SK-N-SH (cell line): Measurements from ENCODE around the gene DICER1. TPM values are rescaled to one million over a fixed set of nuclear protein-coding genes. Genes with fewer than 3 reads are reported as not detected.

Experiments
- CTCF ChIA-PET: fragments of 300-600, 350-600 bp; formaldehyde crosslinking; extraction: SDS; loops from one replicate; lab custom pipeline; 2021; lab: Yijun Ruan, JAX
- POLR2A ChIA-PET: fragments of 350-600 bp; sonication (Branson Sonifier 250); formaldehyde crosslinking; extraction: SDS; loops from one replicate; lab custom pipeline; 2020; ENCODE audit warnings: antibody characterized with exemption, inconsistent platforms; lab: Yijun Ruan, JAX
- DNase-seq: peaks from one replicate; pipeline ENCODE4 v3.0.0; 2012
- H2AFZ ChIP-seq: fragments of 200-600 bp; sonication (generic); 2 replicates; pipeline ENCODE4 v1.8.1; 2016; ENCODE audit warnings: antibody characterized with exemption, mild to moderate bottlenecking, low read depth
- H3F3A ChIP-seq: fragments of 200-600 bp; sonication (generic); replicated peaks from 2 replicates; pipeline ENCODE3; 2016; ENCODE audit warnings: antibody characterized with exemption, mild to moderate bottlenecking; ENCODE audit not compliant: insufficient read depth
- H3K27ac ChIP-seq, 2 experiments: fragments of 200-500 bp in 1 of 2; fragments of 200-600 bp in 1 of 2; sonication (Bioruptor generic) in 1 of 2; sonication (generic), shearing (Covaris generic) in 1 of 2; 2 replicates each; pipeline versions ENCODE4 v1.5.1 to v1.6.1; 2014 to 2016; ENCODE audit warnings: low read depth in 2 of 2, inconsistent platforms in 1 of 2, low read length in 1 of 2, mild to moderate bottlenecking in 1 of 2, mixed read lengths in 1 of 2
- H3K27me3 ChIP-seq: fragments of 200-600 bp; sonication (generic), shearing (Covaris generic); 2 replicates; pipeline ENCODE4 v1.6.1; 2016; ENCODE audit warnings: mixed run types; ENCODE audit not compliant: insufficient read depth
- H3K36me3 ChIP-seq, 2 experiments: fragments of 200-500 bp in 1 of 2; fragments of 200-600 bp in 1 of 2; sonication (Bioruptor generic) in 1 of 2; sonication (generic) in 1 of 2; replicated peaks in 1 of 2; 2 replicates each; pipeline versions ENCODE3 to v1.5.1; 2014 to 2016; ENCODE audit warnings: low read length in 1 of 2, mild to moderate bottlenecking in 1 of 2; ENCODE audit not compliant: insufficient read depth in 2 of 2, control insufficient read depth in 1 of 2
- H3K4me1 ChIP-seq, 2 experiments: fragments of 200-500 bp in 1 of 2; fragments of 200-600 bp in 1 of 2; sonication (Bioruptor generic) in 1 of 2; sonication (generic), shearing (Covaris generic) in 1 of 2; 2 replicates each; pipeline versions ENCODE4 v1.5.1 to v1.6.1; 2014 to 2016; ENCODE audit warnings: low read depth in 1 of 2, low read length in 1 of 2, mixed run types in 1 of 2; ENCODE audit not compliant: insufficient read depth in 2 of 2, control insufficient read depth in 1 of 2
- H3K4me2 ChIP-seq: fragments of 200-600 bp; sonication (generic), shearing (Covaris generic); 2 replicates; pipeline ENCODE4 v1.6.1; 2017; ENCODE audit warnings: mixed run types
- H3K4me3 ChIP-seq, 2 experiments: fragments of 200-500 bp in 1 of 2; fragments of 200-600 bp in 1 of 2; sonication (Bioruptor generic) in 1 of 2; sonication (generic), shearing (Covaris generic) in 1 of 2; 2 replicates each; pipeline versions ENCODE4 v1.5.1 to v1.8.1; 2014 to 2016; ENCODE audit warnings: low read depth in 2 of 2, inconsistent platforms in 1 of 2, low read length in 1 of 2, mild to moderate bottlenecking in 1 of 2, mixed read lengths in 1 of 2, moderate library complexity in 1 of 2
- H3K79me2 ChIP-seq: fragments of 200-600 bp; sonication (generic); 2 replicates; pipeline ENCODE4 v1.8.1; 2017; ENCODE audit warnings: mild to moderate bottlenecking; ENCODE audit not compliant: insufficient read depth
- H3K9ac ChIP-seq: fragments of 200-600 bp; sonication (generic); 2 replicates; pipeline ENCODE4 v1.6.1; 2017; ENCODE audit warnings: mixed run types
- H3K9me2 ChIP-seq: fragments of 200-600 bp; sonication (generic); 2 replicates; pipeline ENCODE4 v1.6.1; 2017; ENCODE audit warnings: mixed run types
- H3K9me3 ChIP-seq: fragments of 200-600 bp; sonication (generic); 2 replicates; pipeline ENCODE4 v1.6.1; 2017; ENCODE audit warnings: mixed run types, mild to moderate bottlenecking, moderate library complexity
- H4K20me1 ChIP-seq: fragments of 200-600 bp; sonication (generic); 2 replicates; pipeline ENCODE4 v1.6.1; 2017; ENCODE audit warnings: mild to moderate bottlenecking, mixed run types; ENCODE audit not compliant: insufficient read depth
- CHD2 ChIP-seq: fragments of 150-350 bp; IDR thresholded peaks from 2 replicates; pipeline ENCODE4 v1.6.1; 2018; ENCODE audit warnings: low read length; ENCODE audit not compliant: partially characterized antibody
- CTCF ChIP-seq: fragments of 200-600 bp; sonication (generic); IDR thresholded peaks from 2 replicates; pipeline ENCODE4 v1.6.1; 2017; ENCODE audit warnings: antibody characterized with exemption, mild to moderate bottlenecking, moderate library complexity
- EP300 ChIP-seq, 2 experiments: IDR thresholded peaks; 2 replicates each; pipeline versions ENCODE4 v1.4.0 to v1.6.1; 2012; ENCODE audit warnings: borderline replicate concordance in 1 of 2, low read depth in 1 of 2, low read length in 1 of 2
- FOXM1 ChIP-seq: IDR thresholded peaks from 2 replicates; pipeline ENCODE4 v1.4.0; 2012; ENCODE audit warnings: low read depth, mild to moderate bottlenecking
- GATA2 ChIP-seq: sonication (generic); formaldehyde crosslinking; IDR thresholded peaks from 2 replicates; pipeline ENCODE4 v1.5.0; 2020; ENCODE audit warnings: mild to moderate bottlenecking, missing genetic modification reagents
- IRF3 ChIP-seq: fragments of 150-350 bp; IDR thresholded peaks from 2 replicates; pipeline ENCODE4 v1.6.1; 2016; ENCODE audit warnings: mild to moderate bottlenecking, low read depth, low read length
- MAX ChIP-seq: IDR thresholded peaks from 2 replicates; pipeline ENCODE4 v1.4.0; 2012; ENCODE audit warnings: low read depth
- MXI1 ChIP-seq: IDR thresholded peaks from 2 replicates; pipeline ENCODE4 v1.6.1; 2012; ENCODE audit warnings: mild to moderate bottlenecking, low read depth, low read length, improper control_type of control experiment
- POLR2AphosphoS5 ChIP-seq: IDR thresholded peaks from 2 replicates; pipeline ENCODE4 v1.6.1; 2012; ENCODE audit warnings: low read depth, low read length
- REST ChIP-seq: IDR thresholded peaks from 2 replicates; pipeline ENCODE4 v1.6.1; 2012; ENCODE audit warnings: mild to moderate bottlenecking, low read depth, low read length, moderate library complexity
- RFX5 ChIP-seq: IDR thresholded peaks from 2 replicates; pipeline ENCODE4 v1.6.1; 2012; ENCODE audit warnings: mild to moderate bottlenecking, improper control_type of control experiment, low read length
- TAF1 ChIP-seq: IDR thresholded peaks from 2 replicates; pipeline ENCODE4 v1.6.1; 2012; ENCODE audit warnings: low read depth, mild to moderate bottlenecking, low read length, moderate library complexity, borderline replicate concordance
- TCF12 ChIP-seq: IDR thresholded peaks from 2 replicates; pipeline ENCODE4 v1.4.0; 2012
- TEAD4 ChIP-seq: IDR thresholded peaks from 2 replicates; pipeline ENCODE4 v1.4.0; 2012; ENCODE audit warnings: mild to moderate bottlenecking, borderline replicate concordance; ENCODE audit not compliant: insufficient read depth
- ZBTB33 ChIP-seq: IDR thresholded peaks from 2 replicates; pipeline ENCODE4 v1.4.0; 2012; ENCODE audit warnings: low read depth, borderline replicate concordance
- WGBS: methylation state at CpG from one replicate; pipeline ENCODE4 v1.1.6; 2017; ENCODE audit warnings: low lambda C conversion rate; 5-methylcytosine and 5-hydroxymethylcytosine counted together
- polyA plus RNA-seq, 3 experiments: library from polyadenylated mRNA; depleted of rRNA; stranded (reverse); fragments of >200 nt; gene quantifications; 2 replicates each; pipeline ENCODE4 v1.2.3, GENCODE V29; 2012

DICER1 gene
- polyA plus RNA-seq, 1 of the 3 experiments (the other 2 are of a cell fraction): 4.7 TPM

- Histone ChIP-seq H3K9me2 (no peaks in the 10 kb centered on the region), H3K27ac (no peak overlapping the region), H2AFZ (no peak overlapping the region), H4K20me1 (no peaks in the 10 kb centered on the region), H3K79me2 (no peaks in the 10 kb centered on the region), H3K9ac (no peak overlapping the region), H3K4me3 (no peak overlapping the region), H3F3A (no peaks in the 10 kb centered on the region), H3K27me3 (no peaks in the 10 kb centered on the region), H3K9me3 (no peaks in the 10 kb centered on the region), H3K4me2 (no peak overlapping the region), H3K4me1 (no peaks in the 10 kb centered on the region), H3K36me3 (peaks cover 85 to 92% of the 10 kb centered on the region in 2 experiments)
- WGBS: 83% methylated on average over 4 of the region's 4 CpGs
- TF ChIP-seq EP300 (IDR thresholded peaks at IDR 0.05; ENCODE audit: borderline replicate concordance in 1 of 2, low read depth in 1 of 2, low read length in 1 of 2) (no peak), CHD2 (no peak), MXI1 (no peak), TAF1 (no peak), CTCF (no peak), MAX (no peak), TEAD4 (no peak)
- DNase-seq: no peak
- CTCF ChIA-PET: interaction anchor here (1.1 kb wide), 1 partner anchor 33 kb away, joined by 3 read pairs; no protein-coding TSS in a partner anchor
- POLR2A ChIA-PET: no interaction called here
Measured at GRCh38 chr14:95107711-95108110, 49.6 kb downstream of the DICER1 start.

- Histone ChIP-seq H3K4me2 (no peak overlapping the region), H3K27ac (no peak overlapping the region), H3K4me1 (no peaks in the 10 kb centered on the region), H3K9me2 (no peaks in the 10 kb centered on the region), H3K9ac (no peak overlapping the region), H4K20me1 (no peaks in the 10 kb centered on the region), H3K4me3 (no peak overlapping the region), H3F3A (no peaks in the 10 kb centered on the region), H3K9me3 (no peaks in the 10 kb centered on the region), H2AFZ (no peak overlapping the region), H3K36me3 (peaks cover 82 to 92% of the 10 kb centered on the region in 2 experiments), H3K79me2 (no peaks in the 10 kb centered on the region), H3K27me3 (no peaks in the 10 kb centered on the region)
- ChIA-PET POLR2A (no interaction called here), CTCF (interaction anchor here (1.1 to 1.7 kb wide), 2 partner anchors 12 to 32 kb away, joined by 3 to 4 read pairs; no protein-coding TSS in a partner anchor)
- 94% methylated on average over 7 of the region's 7 CpGs for WGBS
- TF ChIP-seq TCF12: no peak
- no peak for TF ChIP-seq POLR2AphosphoS5
- no peak for TF ChIP-seq RFX5
- no peak for TF ChIP-seq MXI1
- TF ChIP-seq ZBTB33: no peak
- TF ChIP-seq REST: no peak
- TF ChIP-seq CTCF: no peak
- no peak for TF ChIP-seq IRF3
- no peak for TF ChIP-seq GATA2
- TF ChIP-seq FOXM1: no peak
- no peak for DNase-seq
Measured at GRCh38 chr14:95106971-95107370, 50.4 kb downstream of the DICER1 start.
